ENCODE data around the gene HOXA9.

HOXA9 gene

GRCh38 chr7:27124902-27125689 is 40.2 kb downstream of the HOXA9 start:
- no peak for DNase-seq (ENCODE audit: low spot score)

GRCh38 chr7:27124096-27124901 is 41.0 kb downstream of the HOXA9 start:
- DNase-seq (ENCODE audit: low spot score) = no peak

GRCh38 chr7:27123477-27124053 is 41.8 kb downstream of the HOXA9 start:
- DNase-seq (ENCODE audit: low spot score) = no peak

GRCh38 chr7:27123007-27123476 is 42.3 kb downstream of the HOXA9 start:
- DNase-seq (ENCODE audit: low spot score) = no peak

- DNase-seq (ENCODE audit: low spot score) = no peak
Measured at GRCh38 chr7:27122077-27122910, 43.0 kb downstream of the HOXA9 start.

GRCh38 chr7:27121684-27122076 is 43.7 kb downstream of the HOXA9 start:
- no peak for DNase-seq (ENCODE audit: low spot score)

- no peak for DNase-seq (ENCODE audit: low spot score)
Measured at GRCh38 chr7:27119412-27119911, 45.9 kb downstream of the HOXA9 start.

GRCh38 chr7:27118580-27118979 is 46.8 kb downstream of the HOXA9 start:
- DNase-seq (ENCODE audit: low spot score) = no peak

- DNase-seq (ENCODE audit: low spot score) = no peak
Measured at GRCh38 chr7:27117887-27118491, 47.3 kb downstream of the HOXA9 start.

GRCh38 chr7:27116962-27117886 is 48.1 kb downstream of the HOXA9 start:
- DNase-seq (ENCODE audit: low spot score) = no peak

GRCh38 chr7:27116031-27116961 is 49.0 kb downstream of the HOXA9 start:
- no peak for DNase-seq (ENCODE audit: low spot score)

GRCh38 chr7:27115221-27116026 is 49.9 kb downstream of the HOXA9 start:
- no peak for DNase-seq (ENCODE audit: low spot score)

- DNase-seq (ENCODE audit: low spot score) = no peak
Measured at GRCh38 chr7:27114881-27115220, 50.5 kb downstream of the HOXA9 start.

GRCh38 chr7:27113991-27114769 is 51.2 kb downstream of the HOXA9 start:
- DNase-seq (ENCODE audit: low spot score) = no peak

GRCh38 chr7:27112955-27113949 is 52.1 kb downstream of the HOXA9 start:
- DNase-seq (ENCODE audit: low spot score) = no peak

Data from CD4-positive, alpha-beta T cell treated with Interleukin-15 for 4 hours (primary cell).